GM21447 (cell line): ENCODE measurements around the gene ZFAND4.
"Not testable (repeated sequence)": the region's sequence is repeated elsewhere in the genome, so short reads cannot be mapped to it uniquely, and the experiment has no call there.

Experiments used
- ATAC-seq: cut with Tn5 transposase; IDR thresholded peaks from one replicate; pipeline ENCODE4 v1.9.1; 2021; ENCODE audit not compliant: unreplicated experiment

ZFAND4 gene

GRCh38 chr10:45592432-45592831 lies 80.1 kb downstream of the ZFAND4 start:
- no peak for ATAC-seq

GRCh38 chr10:45591280-45591679 lies 81.3 kb downstream of the ZFAND4 start:
- ATAC-seq = no peak

- no peak for ATAC-seq
Observed at GRCh38 chr10:45589868-45590267, 82.7 kb downstream of the ZFAND4 start.

GRCh38 chr10:45589009-45589408 lies 83.6 kb downstream of the ZFAND4 start:
- no peak for ATAC-seq

- no peak for ATAC-seq
Observed at GRCh38 chr10:45586028-45586824, 86.3 kb downstream of the ZFAND4 start.

GRCh38 chr10:45585131-45585530 lies 87.4 kb downstream of the ZFAND4 start:
- no peak for ATAC-seq

- no peak for ATAC-seq
Observed at GRCh38 chr10:45582386-45582781, 90.2 kb downstream of the ZFAND4 start.

GRCh38 chr10:45581582-45582385 lies 90.8 kb downstream of the ZFAND4 start:
- no peak for ATAC-seq

- peak; percentile 39 for ATAC-seq
Observed at GRCh38 chr10:45581216-45581549, 91.4 kb downstream of the ZFAND4 start.

- peak; percentile 65 for ATAC-seq
Observed at GRCh38 chr10:45580371-45581215, 92.0 kb downstream of the ZFAND4 start.

- ATAC-seq = no peak
Observed at GRCh38 chr10:45578384-45578971, 94.1 kb downstream of the ZFAND4 start.

- ATAC-seq = no peak
Observed at GRCh38 chr10:45575966-45576597, 96.5 kb downstream of the ZFAND4 start.

- not testable (repeated sequence) for ATAC-seq
Observed at GRCh38 chr10:45575032-45575761, 97.4 kb downstream of the ZFAND4 start.

GRCh38 chr10:45569471-45569870 lies 103.1 kb downstream of the ZFAND4 start:
- no peak for ATAC-seq

GRCh38 chr10:45566415-45566814 lies 106.2 kb downstream of the ZFAND4 start:
- ATAC-seq = no peak
